ENCODE results near the gene TNFSF13.
"Not testable (repeated sequence)": the region's sequence is repeated elsewhere in the genome, so short reads cannot be mapped to it uniquely, and the experiment has no call there.

The TNFSF13 gene

DNA sequence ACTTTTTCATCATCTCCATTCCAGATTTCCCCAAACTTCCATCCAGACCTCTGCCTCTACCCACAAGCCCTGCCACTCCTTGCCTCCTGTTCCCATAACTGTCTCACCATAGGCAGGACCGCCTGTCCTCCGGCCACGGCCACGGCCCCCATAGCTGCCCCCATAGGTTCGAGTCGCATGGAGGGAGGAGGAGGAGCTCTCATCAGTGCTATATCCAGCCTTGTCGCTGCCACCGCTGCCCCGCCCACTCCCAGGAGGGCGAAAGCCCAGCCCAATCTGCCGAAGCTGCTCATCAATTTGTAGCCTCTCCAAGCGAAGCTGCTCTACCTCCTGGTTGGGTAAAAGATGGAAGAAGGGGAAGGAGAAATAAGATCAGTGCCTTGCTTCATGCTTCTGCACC is 34.7 kb downstream of the TNFSF13 start:
- DNase-seq, result no peak

GRCh38 chr17:7597561-7597960 is 39.0 kb downstream of the TNFSF13 start:
- DNase-seq, result not testable (repeated sequence)

DNA sequence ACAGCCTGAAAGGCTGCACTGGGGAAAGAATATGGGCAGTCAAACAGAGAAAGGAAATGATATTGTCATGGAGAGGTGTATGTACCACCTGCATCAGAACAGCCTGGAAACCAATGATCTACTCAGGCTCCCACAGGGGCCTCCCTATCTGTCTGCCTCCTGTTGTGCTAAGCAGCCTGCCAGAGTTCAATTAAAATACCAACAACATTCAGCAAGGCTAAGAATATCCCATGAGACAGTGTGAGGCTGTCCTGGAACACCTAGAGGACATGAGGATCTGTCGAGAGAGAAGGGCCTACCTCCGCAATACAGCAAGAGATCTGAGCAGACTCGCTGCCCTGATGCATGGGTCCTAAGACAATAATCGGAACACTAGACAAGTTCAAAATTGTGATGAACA is 47.7 kb downstream of the TNFSF13 start:
- DNase-seq, result no peak

GRCh38 chr17:7610641-7611040 is 52.1 kb downstream of the TNFSF13 start:
- no peak for DNase-seq

Data from activated naive CD4-positive, alpha-beta T cell treated with Interleukin-2 at 50 U/mL for 16 hours (primary cell).